H1 (cell line): ENCODE results near the gene IFNL2. TPM values are rescaled to one million over a fixed set of nuclear protein-coding genes. Genes with fewer than 3 reads are reported as not detected.

ENCODE experiments used
- CTCF ChIA-PET: fragments of 300-600 bp; sonication (Branson Sonifier 250); formaldehyde crosslinking; loops from one replicate; lab custom pipeline; 2021; ENCODE audit not compliant: partially characterized antibody; lab: Charles Lee
- POLR2A ChIA-PET: fragments of 300-600 bp; sonication (Branson Sonifier 250); formaldehyde crosslinking; loops from one replicate; lab custom pipeline; 2021; ENCODE audit warnings: inconsistent platforms; ENCODE audit not compliant: partially characterized antibody; lab: Charles Lee
- DNase-seq, 2 experiments: peaks; one replicate each; pipeline versions ENCODE4 v3.0.0 to v3.0.0-alpha.2; 2010 to 2022; ENCODE audit warnings: low spot score in 2 of 2, low read depth in 1 of 2, mixed read lengths in 1 of 2
- FAIRE-seq: peaks from 2 replicates; lab custom pipeline; 2011; peaks lifted over from hg19 to GRCh38; lab: Jason Lieb, UNC
- H2AFZ ChIP-seq: 2 replicates; pipeline ENCODE4 v1.8.1; 2012; ENCODE audit warnings: low read length, inconsistent platforms
- H2AK5ac ChIP-seq: 2 replicates; pipeline ENCODE4 v1.6.1; 2013; ENCODE audit warnings: low read depth, low read length
- H2BK120ac ChIP-seq: replicated peaks from 2 replicates; pipeline ENCODE3; 2013; ENCODE audit warnings: low read depth, low read length, inconsistent platforms
- H2BK12ac ChIP-seq: 2 replicates; pipeline ENCODE4 v1.6.1; 2013; ENCODE audit warnings: low read depth, low read length
- H2BK15ac ChIP-seq: 2 replicates; pipeline ENCODE4 v1.6.1; 2013; ENCODE audit warnings: low read length
- H2BK20ac ChIP-seq: 2 replicates; pipeline ENCODE4 v1.6.1; 2013; ENCODE audit warnings: low read length
- H2BK5ac ChIP-seq: 2 replicates; pipeline ENCODE4 v1.6.1; 2013; ENCODE audit warnings: low read depth, low read length
- H3K14ac ChIP-seq: 2 replicates; pipeline ENCODE4 v1.6.1; 2013; ENCODE audit warnings: inconsistent platforms; ENCODE audit not compliant: insufficient read length
- H3K18ac ChIP-seq: 2 replicates; pipeline ENCODE4 v1.6.1; 2013; ENCODE audit warnings: low read length; ENCODE audit errors: extremely low read depth
- H3K23ac ChIP-seq: 2 replicates; pipeline ENCODE4 v1.6.1; 2013; ENCODE audit warnings: inconsistent platforms; ENCODE audit not compliant: insufficient read length
- H3K23me2 ChIP-seq: 2 replicates; pipeline ENCODE4 v1.6.1; 2013; ENCODE audit warnings: low read depth, low read length
- H3K27ac ChIP-seq: 2 replicates; pipeline ENCODE4 v1.6.1; 2011; ENCODE audit warnings: low read depth, low read length, inconsistent platforms
- H3K27me3 ChIP-seq, 4 experiments: replicated peaks in 1 of 4; 1 replicate in 1 of 4; 2 replicates in 3 of 4; pipeline versions ENCODE4 v1.6.1 to v1.8.1; 2011 to 2013; ENCODE audit warnings: low read length in 3 of 4, mild to moderate bottlenecking in 3 of 4, inconsistent platforms in 2 of 4, mixed read lengths in 2 of 4, moderate library complexity in 1 of 4; ENCODE audit not compliant: control insufficient read depth in 3 of 4, insufficient read depth in 3 of 4; ENCODE audit errors: extremely low read depth in 1 of 4
- H3K36me3 ChIP-seq, 4 experiments: 2 replicates each; pipeline versions ENCODE4 v1.6.1 to v1.8.1; 2011 to 2013; ENCODE audit warnings: mild to moderate bottlenecking in 4 of 4, low read length in 3 of 4, moderate library complexity in 2 of 4, control low read depth in 1 of 4, inconsistent platforms in 1 of 4; ENCODE audit not compliant: insufficient read depth in 4 of 4, control insufficient read depth in 2 of 4
- H3K4ac ChIP-seq: replicated peaks from 2 replicates; pipeline ENCODE3; 2013; ENCODE audit warnings: low read length, low read depth, mixed read lengths, inconsistent platforms; ENCODE audit not compliant: insufficient read length
- H3K4me1 ChIP-seq, 4 experiments: replicated peaks in 1 of 4; 1 replicate in 1 of 4; 2 replicates in 3 of 4; pipeline versions ENCODE4 v1.6.1 to v1.8.1; 2011 to 2013; ENCODE audit warnings: low read length in 3 of 4, inconsistent platforms in 2 of 4, mixed read lengths in 1 of 4; ENCODE audit not compliant: insufficient read depth in 4 of 4, control insufficient read depth in 3 of 4
- H3K4me2 ChIP-seq, 2 experiments: 2 replicates each; pipeline versions ENCODE4 v1.6.1 to v1.8.1; 2011 to 2013; ENCODE audit warnings: low read depth in 2 of 2, low read length in 2 of 2, control low read depth in 1 of 2, inconsistent platforms in 1 of 2, mild to moderate bottlenecking in 1 of 2; ENCODE audit not compliant: insufficient read depth in 1 of 2
- H3K4me3 ChIP-seq, 4 experiments: fragments of 200-600, 300-600 bp in 1 of 4; sonication (generic), shearing (Covaris generic), sonication (Bioruptor Twin) in 1 of 4; 2 replicates each; pipeline versions ENCODE4 v1.5.1 to v1.8.1; 2011 to 2016; ENCODE audit warnings: low read length in 4 of 4, low read depth in 3 of 4, control low read depth in 2 of 4, inconsistent platforms in 2 of 4, mild to moderate bottlenecking in 2 of 4, mixed read lengths in 1 of 4, moderate library complexity in 1 of 4; ENCODE audit not compliant: insufficient read depth in 2 of 4; ENCODE audit errors: extremely low read depth in 1 of 4
- H3K56ac ChIP-seq: replicated peaks from 2 replicates; pipeline ENCODE3; 2013; ENCODE audit warnings: low read depth, mild to moderate bottlenecking, mixed read lengths, low read length, inconsistent platforms; ENCODE audit not compliant: insufficient read length
- H3K79me1 ChIP-seq: 2 replicates; pipeline ENCODE4 v1.6.1; 2013; ENCODE audit warnings: low read depth, low read length, control low read depth
- H3K79me2 ChIP-seq, 2 experiments: 2 replicates each; pipeline versions ENCODE4 v1.6.1 to v1.8.1; 2012 to 2013; ENCODE audit warnings: low read length in 2 of 2, mild to moderate bottlenecking in 2 of 2, inconsistent platforms in 1 of 2; ENCODE audit not compliant: insufficient read depth in 2 of 2, control insufficient read depth in 1 of 2
- H3K9ac ChIP-seq, 4 experiments: replicated peaks in 1 of 4; 1 replicate in 1 of 4; 2 replicates in 3 of 4; pipeline versions ENCODE4 v1.6.1 to v1.8.1; 2011 to 2013; ENCODE audit warnings: low read depth in 3 of 4, low read length in 3 of 4, control low read depth in 2 of 4, mild to moderate bottlenecking in 2 of 4, moderate library complexity in 2 of 4, inconsistent platforms in 1 of 4; ENCODE audit errors: extremely low read depth in 1 of 4
- H3K9me3 ChIP-seq, 2 experiments: 2 replicates each; pipeline versions ENCODE4 v1.6.1 to v1.8.1; 2012 to 2013; ENCODE audit warnings: mild to moderate bottlenecking in 2 of 2, moderate library complexity in 2 of 2, control low read depth in 1 of 2, inconsistent platforms in 1 of 2, low read depth in 1 of 2, low read length in 1 of 2, mixed read lengths in 1 of 2; ENCODE audit not compliant: insufficient read depth in 2 of 2
- H4K20me1 ChIP-seq, 2 experiments: replicated peaks in 1 of 2; 2 replicates each; pipeline versions ENCODE3 to v1.8.1; 2011 to 2013; ENCODE audit warnings: inconsistent platforms in 2 of 2, low read length in 2 of 2, mild to moderate bottlenecking in 1 of 2; ENCODE audit not compliant: insufficient read depth in 2 of 2, control insufficient read depth in 1 of 2
- H4K5ac ChIP-seq: 2 replicates; pipeline ENCODE4 v1.6.1; 2013; ENCODE audit warnings: low read length, low read depth, mixed read lengths, inconsistent platforms; ENCODE audit not compliant: insufficient read length
- H4K8ac ChIP-seq: 2 replicates; pipeline ENCODE4 v1.8.0; 2013; ENCODE audit warnings: mild to moderate bottlenecking, moderate library complexity, low read length, inconsistent platforms; ENCODE audit not compliant: insufficient read depth; ENCODE audit errors: extremely low read depth
- H4K91ac ChIP-seq: replicated peaks from 2 replicates; pipeline ENCODE3; 2013; ENCODE audit warnings: low read length, mixed read lengths, inconsistent platforms; ENCODE audit not compliant: insufficient read length
- BACH1 ChIP-seq: IDR thresholded peaks from 2 replicates; pipeline ENCODE4 v1.6.1; 2012; ENCODE audit warnings: low read length, improper control_type of control experiment
- BRCA1 ChIP-seq: IDR thresholded peaks from 2 replicates; pipeline ENCODE4 v1.6.1; 2012; ENCODE audit warnings: low read depth, low read length, improper control_type of control experiment
- E2F6 ChIP-seq: IDR thresholded peaks from 2 replicates; pipeline ENCODE4 v1.6.1; 2012; ENCODE audit warnings: inconsistent platforms
- EGR1 ChIP-seq: IDR thresholded peaks from 2 replicates; pipeline ENCODE4 v1.6.1; 2011; ENCODE audit warnings: low read depth, low read length, borderline replicate concordance
- GABPA ChIP-seq: IDR thresholded peaks from 2 replicates; pipeline ENCODE4 v1.6.1; 2011; ENCODE audit warnings: mild to moderate bottlenecking, low read length, moderate library complexity, borderline replicate concordance; ENCODE audit not compliant: insufficient read depth
- GTF2F1 ChIP-seq: IDR thresholded peaks from 2 replicates; pipeline ENCODE4 v1.6.1; 2012; ENCODE audit warnings: low read depth, low read length, improper control_type of control experiment, borderline replicate concordance
- KDM5A ChIP-seq: fragments of 200-600 bp; IDR thresholded peaks from 2 replicates; pipeline ENCODE4 v1.7.1; 2012; ENCODE audit warnings: mild to moderate bottlenecking, low read length, inconsistent platforms, mixed read lengths
- RAD21 ChIP-seq, 2 experiments: IDR thresholded peaks in 1 of 2; conservative IDR thresholded peaks in 1 of 2; 2 replicates each; pipeline ENCODE4 v1.6.1; 2011; ENCODE audit warnings: low read depth in 2 of 2, low read length in 2 of 2, improper control_type of control experiment in 1 of 2, inconsistent platforms in 1 of 2, mild to moderate bottlenecking in 1 of 2, moderate library complexity in 1 of 2
- SP1 ChIP-seq: IDR thresholded peaks from 2 replicates; pipeline ENCODE4 v1.6.1; 2011; ENCODE audit warnings: low read depth, low read length
- SP2 ChIP-seq: IDR thresholded peaks from 2 replicates; pipeline ENCODE4 v1.6.1; 2012; ENCODE audit warnings: mild to moderate bottlenecking, low read length, inconsistent platforms
- SP4 ChIP-seq: IDR thresholded peaks from 2 replicates; pipeline ENCODE4 v1.6.1; 2012; ENCODE audit warnings: low read length, inconsistent platforms
- TBP ChIP-seq: IDR thresholded peaks from 2 replicates; pipeline ENCODE4 v1.6.1; 2011; ENCODE audit warnings: low read depth, low read length, improper control_type of control experiment
- WGBS, 2 experiments: shearing (Covaris generic) in 1 of 2; methylation state at CpG; one replicate each; pipeline versions ENCODE4 v1.1.6 to v1.1.7; 2013 to 2015; ENCODE audit warnings: low lambda C conversion rate in 2 of 2, mixed read lengths in 2 of 2, inconsistent platforms in 1 of 2, low coverage in 1 of 2, missing lambda C conversion rate in 1 of 2; ENCODE audit not compliant: insufficient replicate concordance in 2 of 2, insufficient coverage in 1 of 2, insufficient read length in 1 of 2; ENCODE audit errors: extremely low coverage in 1 of 2, missing lambda C conversion rate in 1 of 2; 5-methylcytosine and 5-hydroxymethylcytosine counted together
- polyA plus RNA-seq, 7 experiments: library from polyadenylated mRNA; depleted of rRNA in 3 of 7; stranded (reverse) in 5 of 7; unstranded in 2 of 7; fragments of >200 nt in 5 of 7; fragments of 200-250 nt in 2 of 7; gene quantifications; 1 replicate in 5 of 7; 2 replicates in 1 of 7; 4 replicates in 1 of 7; pipeline versions ENCODE4 v1.2.1 to v1.2.3, GENCODE V29; 2011 to 2013; ENCODE audit warnings: missing spikeins in 2 of 7, mixed read lengths in 2 of 7
- total RNA-seq: library from RNA; stranded (reverse); fragmentation: NEBNext Ultra II Directional; extraction: Animal tissue kit (Norgen Biotek cat#: 25700); gene quantifications from 2 replicates; pipeline ENCODE4 v1.2.1, GENCODE V29; 2021

IFNL2 gene
- total and polyA plus RNA-seq, 2 of the 8 experiments (the other 6 are each of a cell fraction or from before 2014, with no cell fraction given), result not detected

- Histone ChIP-seq H3K27ac (no peak overlapping the region), H4K5ac (no peak overlapping the region), H4K91ac (no peak overlapping the region), H2BK15ac (no peak overlapping the region), H3K79me2 (no peaks in the 10 kb centered on the region), H3K18ac (no peak overlapping the region), H2BK5ac (no peak overlapping the region), H3K4me2 (no peak overlapping the region), H4K20me1 (no peaks in the 10 kb centered on the region), H3K4me1 (no peaks in the 10 kb centered on the region), H2BK12ac (no peak overlapping the region), H2AFZ (no peak overlapping the region), H3K79me1 (no peaks in the 10 kb centered on the region), H3K56ac (no peak overlapping the region), H3K9ac (no peak overlapping the region), H3K23me2 (no peaks in the 10 kb centered on the region), H3K36me3 (no peaks in the 10 kb centered on the region), H3K4me3 (no peak overlapping the region), H2BK20ac (no peak overlapping the region), H3K4ac (no peak overlapping the region), H2BK120ac (no peak overlapping the region), H2AK5ac (no peak overlapping the region), H3K9me3 (0 out of 4 replicates have a peak, but pooled peaks cover 0 to 3% of the 10 kb centered on the region in 2 experiments), H4K8ac (0 out of 2 replicates have a peak overlapping the region, but pooled peaks have one; percentile 28), H3K14ac (no peak overlapping the region), H3K23ac (no peak overlapping the region), H3K27me3 (peaks cover 0 to 13% (median 6%) of the 10 kb centered on the region in 4 experiments; a peak in 6 of 7 replicates)
- WGBS, 2 experiments, result 91% methylated on average over 25 of the region's 29 CpGs; no CpG with 5 or more reads in 1 of the 2 experiments
- DNase-seq (no peak), FAIRE-seq (no peak)
- POLR2A ChIA-PET, result interaction anchor here (0.9 kb wide), 1 partner anchor 120 kb away, joined by 3 read pairs; no protein-coding TSS in a partner anchor
- CTCF ChIA-PET, result interaction anchor here (1.6 kb wide), 1 partner anchor 92 kb away, joined by 6 read pairs; no protein-coding TSS in a partner anchor
- TF ChIP-seq KDM5A, result no peak
- TF ChIP-seq E2F6, result no peak
- TF ChIP-seq GABPA, result no peak
- no peak for TF ChIP-seq BRCA1
- TF ChIP-seq BACH1, result no peak
- TF ChIP-seq EGR1, result no peak
- no peak for TF ChIP-seq SP2
- no peak for TF ChIP-seq GTF2F1
- no peak for TF ChIP-seq TBP
- TF ChIP-seq RAD21 (IDR thresholded peaks at IDR 0.05 in 1 of 2, conservative IDR thresholded peaks at IDR 0.05 in 1 of 2; ENCODE audit: low read depth in 2 of 2, low read length in 2 of 2), result no peak
- no peak for TF ChIP-seq SP4
- TF ChIP-seq SP1, result no peak
These were observed 13.5 kb upstream of the IFNL2 start for GRCh38 chr19:39254531-39255345.
